Measurements from ENCODE around the gene ARHGEF10L.

The ARHGEF10L gene

DNA sequence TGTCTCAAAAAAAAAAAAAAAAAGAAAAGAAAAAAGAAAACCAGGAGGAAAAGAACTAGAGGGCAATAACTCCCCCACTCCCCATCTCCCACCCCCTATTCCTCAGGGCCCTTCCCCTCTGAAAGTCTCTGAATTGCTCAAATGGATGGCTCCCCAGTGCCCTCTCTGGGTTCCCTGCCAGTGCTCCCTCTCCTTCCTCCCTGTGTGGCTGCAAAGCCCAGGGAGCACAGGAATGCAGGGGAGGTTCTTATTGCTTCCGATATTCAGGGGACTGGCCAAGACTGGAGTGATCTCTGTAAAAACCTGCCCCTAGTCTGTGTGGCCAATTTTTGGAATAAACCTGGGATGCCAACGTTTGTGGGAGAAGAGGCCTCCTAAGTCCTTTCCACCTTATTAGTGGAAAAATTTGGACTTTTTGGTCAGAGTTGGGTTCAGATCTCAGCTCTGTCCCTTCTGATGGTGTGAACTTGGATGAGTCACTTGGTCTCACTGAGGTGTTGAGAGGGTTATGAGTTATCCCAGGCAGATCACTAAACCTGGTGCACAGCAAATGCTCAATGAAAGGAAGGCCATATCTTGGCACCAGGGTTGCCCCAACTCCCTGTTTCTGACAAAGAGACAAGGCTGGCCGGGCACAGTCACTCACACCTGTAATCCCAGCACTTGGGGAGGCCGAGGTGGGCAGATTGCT, 13.4 kb upstream of the ARHGEF10L start:
- no peak overlapping the region for H3K4me3 ChIP-seq (replicated peaks; ENCODE audit: insufficient read depth, low read length)
- TF ChIP-seq SPI1 (IDR thresholded peaks at IDR 0.05; ENCODE audit: borderline replicate concordance, low read depth), result no peak
- H3K27ac ChIP-seq (replicated peaks), result no peak overlapping the region
- no peak for DNase-seq (ENCODE audit: low read depth in 1 of 2, low spot score in 1 of 2)
- peaks cover 5% of the 10 kb centered on the region for H3K27me3 ChIP-seq (ENCODE audit: insufficient read depth, poor library complexity, severe bottlenecking)

DNA sequence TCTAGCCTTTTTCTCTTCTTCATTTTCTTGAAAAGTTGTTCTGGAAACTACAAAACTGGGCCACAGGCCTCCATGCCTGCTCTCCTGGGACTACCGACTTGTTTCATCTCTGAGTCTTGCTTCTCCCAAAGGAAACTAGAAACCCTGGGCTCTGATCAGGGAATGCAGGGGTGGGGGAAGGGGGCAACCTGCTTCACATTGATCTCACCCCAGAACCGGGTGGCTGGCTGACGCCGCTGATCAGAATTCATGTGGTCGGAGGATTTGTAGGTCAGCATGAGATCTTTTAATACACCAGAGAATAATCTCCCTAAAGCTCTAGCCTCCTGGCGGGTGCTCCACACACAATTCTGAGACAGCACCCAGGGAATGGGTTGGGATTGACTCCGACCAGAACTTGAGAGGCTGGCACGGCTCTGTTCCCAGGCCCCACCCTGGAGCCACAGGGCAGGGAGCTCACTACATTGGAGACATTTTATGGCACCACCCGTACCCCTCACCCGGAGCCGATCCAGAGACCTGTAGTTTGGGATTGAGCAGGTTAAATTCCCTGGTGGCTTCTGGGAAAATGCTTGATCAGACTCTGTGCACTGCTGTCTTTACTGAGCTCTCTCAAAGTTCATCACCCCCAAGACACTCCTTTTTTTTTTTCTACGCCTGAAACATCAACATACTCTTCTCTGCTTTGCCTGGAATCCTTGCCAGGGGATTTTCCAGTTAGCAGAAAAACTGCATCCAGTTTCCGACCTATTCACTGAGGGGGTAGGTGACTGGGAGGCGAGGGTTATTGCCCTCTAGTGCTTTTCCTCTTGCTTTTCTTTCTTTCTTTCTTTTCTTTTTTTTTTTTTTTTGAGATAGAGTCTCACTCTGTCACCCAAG, 12.2 kb upstream of the ARHGEF10L start:
- Histone ChIP-seq H3K27me3 (ENCODE audit: insufficient read depth, poor library complexity, severe bottlenecking) (peaks cover 3% of the 10 kb centered on the region), H3K27ac (replicated peaks) (no peak overlapping the region), H3K4me3 (replicated peaks; ENCODE audit: insufficient read depth, low read length) (no peak overlapping the region)
- TF ChIP-seq, protein P1, sequence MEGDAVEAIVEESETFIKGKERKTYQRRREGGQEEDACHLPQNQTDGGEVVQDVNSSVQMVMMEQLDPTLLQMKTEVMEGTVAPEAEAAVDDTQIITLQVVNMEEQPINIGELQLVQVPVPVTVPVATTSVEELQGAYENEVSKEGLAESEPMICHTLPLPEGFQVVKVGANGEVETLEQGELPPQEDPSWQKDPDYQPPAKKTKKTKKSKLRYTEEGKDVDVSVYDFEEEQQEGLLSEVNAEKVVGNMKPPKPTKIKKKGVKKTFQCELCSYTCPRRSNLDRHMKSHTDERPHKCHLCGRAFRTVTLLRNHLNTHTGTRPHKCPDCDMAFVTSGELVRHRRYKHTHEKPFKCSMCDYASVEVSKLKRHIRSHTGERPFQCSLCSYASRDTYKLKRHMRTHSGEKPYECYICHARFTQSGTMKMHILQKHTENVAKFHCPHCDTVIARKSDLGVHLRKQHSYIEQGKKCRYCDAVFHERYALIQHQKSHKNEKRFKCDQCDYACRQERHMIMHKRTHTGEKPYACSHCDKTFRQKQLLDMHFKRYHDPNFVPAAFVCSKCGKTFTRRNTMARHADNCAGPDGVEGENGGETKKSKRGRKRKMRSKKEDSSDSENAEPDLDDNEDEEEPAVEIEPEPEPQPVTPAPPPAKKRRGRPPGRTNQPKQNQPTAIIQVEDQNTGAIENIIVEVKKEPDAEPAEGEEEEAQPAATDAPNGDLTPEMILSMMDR (IDR thresholded peaks at IDR 0.05; ENCODE audit: insufficient read depth, low read length), result no peak
- TF ChIP-seq, protein P2, sequence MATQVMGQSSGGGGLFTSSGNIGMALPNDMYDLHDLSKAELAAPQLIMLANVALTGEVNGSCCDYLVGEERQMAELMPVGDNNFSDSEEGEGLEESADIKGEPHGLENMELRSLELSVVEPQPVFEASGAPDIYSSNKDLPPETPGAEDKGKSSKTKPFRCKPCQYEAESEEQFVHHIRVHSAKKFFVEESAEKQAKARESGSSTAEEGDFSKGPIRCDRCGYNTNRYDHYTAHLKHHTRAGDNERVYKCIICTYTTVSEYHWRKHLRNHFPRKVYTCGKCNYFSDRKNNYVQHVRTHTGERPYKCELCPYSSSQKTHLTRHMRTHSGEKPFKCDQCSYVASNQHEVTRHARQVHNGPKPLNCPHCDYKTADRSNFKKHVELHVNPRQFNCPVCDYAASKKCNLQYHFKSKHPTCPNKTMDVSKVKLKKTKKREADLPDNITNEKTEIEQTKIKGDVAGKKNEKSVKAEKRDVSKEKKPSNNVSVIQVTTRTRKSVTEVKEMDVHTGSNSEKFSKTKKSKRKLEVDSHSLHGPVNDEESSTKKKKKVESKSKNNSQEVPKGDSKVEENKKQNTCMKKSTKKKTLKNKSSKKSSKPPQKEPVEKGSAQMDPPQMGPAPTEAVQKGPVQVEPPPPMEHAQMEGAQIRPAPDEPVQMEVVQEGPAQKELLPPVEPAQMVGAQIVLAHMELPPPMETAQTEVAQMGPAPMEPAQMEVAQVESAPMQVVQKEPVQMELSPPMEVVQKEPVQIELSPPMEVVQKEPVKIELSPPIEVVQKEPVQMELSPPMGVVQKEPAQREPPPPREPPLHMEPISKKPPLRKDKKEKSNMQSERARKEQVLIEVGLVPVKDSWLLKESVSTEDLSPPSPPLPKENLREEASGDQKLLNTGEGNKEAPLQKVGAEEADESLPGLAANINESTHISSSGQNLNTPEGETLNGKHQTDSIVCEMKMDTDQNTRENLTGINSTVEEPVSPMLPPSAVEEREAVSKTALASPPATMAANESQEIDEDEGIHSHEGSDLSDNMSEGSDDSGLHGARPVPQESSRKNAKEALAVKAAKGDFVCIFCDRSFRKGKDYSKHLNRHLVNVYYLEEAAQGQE (IDR thresholded peaks at IDR 0.05; ENCODE audit: insufficient replicate concordance, low read depth), result no peak
- TF ChIP-seq SPI1 (IDR thresholded peaks at IDR 0.05; ENCODE audit: borderline replicate concordance, low read depth) (no peak), POLR2AphosphoS5 (IDR thresholded peaks at IDR 0.05; ENCODE audit: low read depth) (no peak), GABPA (IDR thresholded peaks at IDR 0.05; ENCODE audit: low read depth) (no peak)
- DNase-seq (ENCODE audit: low read depth in 1 of 2, low spot score in 1 of 2), result no peak

DNA sequence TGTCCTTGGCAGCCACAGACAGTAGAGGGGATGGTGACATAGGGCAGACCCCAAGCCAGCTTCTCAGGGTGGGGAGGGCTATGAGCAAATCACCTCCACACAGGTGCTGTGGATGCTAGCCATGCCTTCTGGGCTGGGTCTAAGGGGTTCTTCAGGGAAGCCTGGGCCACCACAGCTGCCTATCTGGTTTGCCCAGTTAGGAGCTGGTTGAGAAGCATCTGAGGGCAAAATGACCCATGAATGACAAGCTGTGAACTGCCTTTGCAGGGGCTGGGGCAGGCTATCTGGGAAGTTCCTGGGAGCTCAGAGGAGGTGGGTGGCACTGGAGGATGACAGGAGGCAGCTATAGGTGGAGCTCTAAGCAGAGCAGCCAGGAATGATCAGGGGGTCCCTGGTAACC, 10.1 kb upstream of the ARHGEF10L start:
- H3K27ac ChIP-seq (replicated peaks), result no peak overlapping the region
- DNase-seq (ENCODE audit: low read depth in 1 of 2, low spot score in 1 of 2), result no peak
- H3K4me3 ChIP-seq (replicated peaks; ENCODE audit: insufficient read depth, low read length), result no peak overlapping the region
- TF ChIP-seq GABPA (IDR thresholded peaks at IDR 0.05; ENCODE audit: low read depth), result no peak
- TF ChIP-seq, protein P1 (IDR thresholded peaks at IDR 0.05; ENCODE audit: insufficient read depth, low read length), result no peak
- no peak for TF ChIP-seq SPI1 (IDR thresholded peaks at IDR 0.05; ENCODE audit: borderline replicate concordance, low read depth)
- no peak for TF ChIP-seq POLR2AphosphoS5 (IDR thresholded peaks at IDR 0.05; ENCODE audit: low read depth)
- TF ChIP-seq, protein P2 (IDR thresholded peaks at IDR 0.05; ENCODE audit: insufficient replicate concordance, low read depth), result no peak
- peaks cover 3% of the 10 kb centered on the region for H3K27me3 ChIP-seq (ENCODE audit: insufficient read depth, poor library complexity, severe bottlenecking)

DNA sequence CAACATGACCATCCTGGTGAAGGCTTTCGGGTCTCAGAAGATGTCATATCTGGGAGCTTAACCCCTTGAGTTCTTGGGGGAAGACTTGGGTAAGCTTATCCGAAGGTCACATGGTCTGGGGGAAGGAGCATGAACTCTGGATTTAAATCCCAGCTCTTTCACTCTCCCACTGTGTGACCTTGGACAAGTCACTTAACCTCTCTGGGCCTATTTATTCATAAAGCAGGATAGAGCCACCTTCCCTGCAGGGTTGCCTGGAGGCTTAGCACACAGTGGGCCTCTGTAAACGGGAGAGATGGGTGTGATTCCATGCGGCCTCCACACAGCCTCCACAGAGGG, 8.2 kb upstream of the ARHGEF10L start:
- TF ChIP-seq GABPA (IDR thresholded peaks at IDR 0.05; ENCODE audit: low read depth) (no peak), POLR2AphosphoS5 (IDR thresholded peaks at IDR 0.05; ENCODE audit: low read depth) (no peak), SPI1 (IDR thresholded peaks at IDR 0.05; ENCODE audit: borderline replicate concordance, low read depth) (no peak)
- TF ChIP-seq, protein P1 (IDR thresholded peaks at IDR 0.05; ENCODE audit: insufficient read depth, low read length), result no peak
- TF ChIP-seq, protein P2 (IDR thresholded peaks at IDR 0.05; ENCODE audit: insufficient replicate concordance, low read depth), result no peak
- peaks cover 3% of the 10 kb centered on the region for H3K27me3 ChIP-seq (ENCODE audit: insufficient read depth, poor library complexity, severe bottlenecking)
- H3K4me3 ChIP-seq (replicated peaks; ENCODE audit: insufficient read depth, low read length), result no peak overlapping the region
- DNase-seq (ENCODE audit: low read depth in 1 of 2, low spot score in 1 of 2), result no peak
- H3K27ac ChIP-seq (replicated peaks), result no peak overlapping the region
